GM18951 (cell line): Measurements from ENCODE around the gene COX10.

Source experiments
- POLR2A ChIP-seq: IDR thresholded peaks from 4 replicates; pipeline ENCODE4 v1.6.1; 2011; ENCODE audit warnings: mild to moderate bottlenecking; ENCODE audit not compliant: insufficient read length, insufficient read depth; ENCODE audit errors: extremely low read depth
- in situ Hi-C: fragments of 300-500 bp; cut with MboI; formaldehyde crosslinking; loops from one replicate; pipeline ENCODE4 v1.12.0; 2022; ENCODE audit warnings: low sequenced_read_pairs, mixed read lengths, inconsistent platforms; ENCODE audit not compliant: unreplicated experiment

Gene COX10

GRCh38 chr17:14086189-14086588 is 16.9 kb downstream of the COX10 start:
- TF ChIP-seq POLR2A, result no peak
- in situ Hi-C loops, result no loop called here

GRCh38 chr17:14089179-14089578 is 19.9 kb downstream of the COX10 start:
- no peak for TF ChIP-seq POLR2A
- in situ Hi-C loops, result no loop called here

- TF ChIP-seq POLR2A, result no peak
- in situ Hi-C loops, result no loop called here
These were observed 22.1 kb downstream of the COX10 start for GRCh38 chr17:14091367-14091766.

- in situ Hi-C loops, result no loop called here
- TF ChIP-seq POLR2A, result no peak
These were observed 23.5 kb downstream of the COX10 start for GRCh38 chr17:14092808-14093207.

- no peak for TF ChIP-seq POLR2A
- in situ Hi-C loops, result no loop called here
These were observed 25.6 kb downstream of the COX10 start for GRCh38 chr17:14094676-14095601.

GRCh38 chr17:14095631-14096030 is 26.3 kb downstream of the COX10 start:
- no peak for TF ChIP-seq POLR2A
- in situ Hi-C loops, result no loop called here

GRCh38 chr17:14098246-14098645 is 28.9 kb downstream of the COX10 start:
- TF ChIP-seq POLR2A, result no peak
- in situ Hi-C loops, result no loop called here

- no peak for TF ChIP-seq POLR2A
- in situ Hi-C loops, result no loop called here
These were observed 32.7 kb downstream of the COX10 start for GRCh38 chr17:14101976-14102375.

GRCh38 chr17:14103836-14104235 is 34.5 kb downstream of the COX10 start:
- in situ Hi-C loops, result no loop called here
- no peak for TF ChIP-seq POLR2A

- in situ Hi-C loops, result no loop called here
These were observed 35.4 kb downstream of the COX10 start for GRCh38 chr17:14104734-14105133.

GRCh38 chr17:14107889-14108288 is 38.6 kb downstream of the COX10 start:
- in situ Hi-C loops, result no loop called here
- no peak for TF ChIP-seq POLR2A

More at GRCh38 chr17:14104734-14105133, 35.4 kb downstream of the COX10 start:
- TF ChIP-seq POLR2A, result no peak

- no peak for TF ChIP-seq POLR2A
- in situ Hi-C loops, result no loop called here
These were observed 43.1 kb downstream of the COX10 start for GRCh38 chr17:14112407-14112806.

GRCh38 chr17:14113137-14113536 is 43.8 kb downstream of the COX10 start:
- in situ Hi-C loops, result no loop called here
- no peak for TF ChIP-seq POLR2A

GRCh38 chr17:14116263-14117024 is 47.1 kb downstream of the COX10 start:
- in situ Hi-C loops, result no loop called here
- no peak for TF ChIP-seq POLR2A

GRCh38 chr17:14118951-14119350 is 49.6 kb downstream of the COX10 start:
- TF ChIP-seq POLR2A, result no peak
- in situ Hi-C loops, result no loop called here
